Renal cortex interstitium (tissue), 11 donors: ENCODE data around the gene CDK4. TPM values are rescaled to one million over a fixed set of nuclear protein-coding genes. Genes with fewer than 3 reads are reported as not detected.
"Not testable (repeated sequence)": the region's sequence is repeated elsewhere in the genome, so short reads cannot be mapped to it uniquely, and the experiment has no call there.

Experiments used
- DNase-seq, 11 donors: peaks; one replicate each; pipeline ENCODE4 v3.0.0-alpha.2; 2013; ENCODE audit warnings: low read depth in 9 of 11, low spot score in 4 of 11; ENCODE audit errors: extremely low read depth in 1 of 11
- polyA plus RNA-seq, 3 donors: library from polyadenylated mRNA; unstranded; fragments of 120-200 nt; gene quantifications; one replicate each; pipeline ENCODE4 v1.2.1, GENCODE V29; 2013; ENCODE audit not compliant: insufficient read length in 3 of 3

CDK4 gene
- polyA plus RNA-seq, 3 donors, result 218 to 260 (median 221) TPM

DNA sequence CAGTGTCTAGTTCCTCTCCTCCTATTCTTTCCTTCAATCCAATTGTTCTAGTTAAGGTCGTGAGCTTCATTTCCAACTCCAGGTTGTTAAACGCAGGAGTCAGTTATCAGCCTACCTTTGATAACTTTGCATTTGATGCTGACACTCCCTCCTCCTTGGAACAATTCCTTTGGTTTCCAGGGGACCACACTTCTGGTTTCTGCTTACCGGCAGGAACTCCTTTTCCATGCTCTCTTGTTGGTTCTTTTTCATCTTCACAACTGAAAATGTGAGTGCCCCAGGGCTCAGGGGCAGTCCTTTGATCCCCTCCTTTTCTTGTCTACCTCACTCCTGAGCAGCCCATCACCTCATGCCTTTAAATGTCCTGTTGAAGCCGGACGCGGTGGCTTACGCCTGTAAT, 25.3 kb upstream of the CDK4 start:
- no peak for DNase-seq

DNA sequence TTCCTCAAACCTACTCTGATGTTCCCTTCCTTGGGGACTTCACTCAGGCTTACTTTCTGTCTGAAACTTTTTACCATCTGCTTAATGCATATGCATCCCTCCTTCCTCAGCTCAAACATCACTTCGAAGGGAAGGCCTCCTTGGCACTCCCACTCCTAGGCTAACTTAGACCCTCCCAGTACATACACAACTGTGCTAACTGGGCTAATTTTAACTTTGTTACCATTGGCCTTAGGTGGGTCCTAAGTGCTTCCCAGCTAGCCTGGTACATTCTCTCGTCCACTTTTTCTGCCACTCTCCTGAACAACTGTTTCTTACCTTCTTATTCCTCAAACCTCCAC, 24.1 kb upstream of the CDK4 start:
- no peak for DNase-seq

DNA sequence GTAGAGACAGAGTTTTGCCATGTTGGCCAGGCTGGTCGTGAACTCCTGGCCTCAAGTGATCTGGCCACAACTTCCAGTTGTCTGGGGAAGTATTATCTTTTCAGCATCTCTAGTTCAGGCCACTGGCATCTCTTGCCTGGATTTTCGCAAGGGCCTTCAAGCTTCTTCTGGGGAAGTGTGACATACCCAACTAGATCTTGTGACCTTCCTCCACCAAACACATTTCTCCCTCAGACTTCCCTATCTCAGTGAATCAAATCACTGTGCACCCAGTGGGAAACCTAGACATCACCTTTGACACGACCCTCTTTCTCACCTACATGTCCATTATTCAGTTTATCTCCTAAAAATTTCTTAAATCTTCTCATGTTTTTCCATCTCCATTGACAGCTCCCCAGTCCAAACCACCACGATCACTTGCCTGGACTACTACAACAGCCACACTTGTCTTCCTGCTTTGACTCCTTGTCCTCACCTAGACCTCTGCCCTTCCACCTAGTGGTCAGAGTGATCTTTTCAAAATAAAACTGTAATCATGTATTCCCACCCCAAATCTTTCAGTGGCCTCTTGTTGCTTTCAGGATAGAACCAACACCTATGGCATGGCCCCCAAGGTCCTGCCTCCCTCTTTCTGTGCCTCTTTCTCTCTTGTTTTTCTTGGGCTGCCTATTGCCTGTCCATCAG, 23.6 kb upstream of the CDK4 start:
- no peak for DNase-seq

DNA sequence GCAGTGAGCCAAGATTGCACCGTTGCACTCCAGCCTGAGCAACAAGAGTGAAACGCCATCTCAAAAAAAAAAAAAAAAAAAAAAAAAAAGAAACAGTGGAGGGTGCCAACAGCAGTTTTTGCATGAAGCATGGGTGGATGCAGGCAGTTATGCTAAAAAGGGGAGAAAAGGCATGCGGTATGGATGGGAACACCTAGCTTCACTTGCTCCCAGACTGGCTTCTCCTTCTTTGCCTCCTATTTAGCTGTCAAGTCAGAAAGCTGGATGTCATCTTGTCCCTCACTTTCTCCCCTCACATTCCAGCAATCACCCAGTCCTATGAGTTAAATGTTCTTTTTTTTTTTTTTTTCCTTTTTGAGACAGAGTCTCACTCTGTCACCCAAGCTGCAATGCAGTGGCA, 22.9 kb upstream of the CDK4 start:
- no peak for DNase-seq

DNA sequence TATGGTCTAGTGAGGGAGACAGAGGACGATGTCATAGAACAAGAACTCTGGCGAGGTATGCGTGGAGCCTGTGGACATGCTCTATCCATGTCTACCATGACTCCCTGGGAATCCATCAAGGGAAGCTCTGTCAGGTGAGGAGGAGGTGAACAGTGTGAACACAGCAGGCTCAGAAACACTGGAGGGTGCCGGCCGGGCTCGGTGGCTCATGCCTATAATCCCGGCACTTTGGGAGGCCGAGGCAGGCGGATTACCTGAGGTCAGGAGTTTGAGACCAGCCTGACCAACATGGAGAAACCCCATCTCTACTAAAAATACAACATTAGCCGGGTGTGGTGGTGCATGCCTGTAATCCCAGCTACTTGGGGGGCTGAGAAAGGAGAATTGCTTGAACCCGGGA, 22.5 kb upstream of the CDK4 start:
- DNase-seq, result not testable (repeated sequence)

DNA sequence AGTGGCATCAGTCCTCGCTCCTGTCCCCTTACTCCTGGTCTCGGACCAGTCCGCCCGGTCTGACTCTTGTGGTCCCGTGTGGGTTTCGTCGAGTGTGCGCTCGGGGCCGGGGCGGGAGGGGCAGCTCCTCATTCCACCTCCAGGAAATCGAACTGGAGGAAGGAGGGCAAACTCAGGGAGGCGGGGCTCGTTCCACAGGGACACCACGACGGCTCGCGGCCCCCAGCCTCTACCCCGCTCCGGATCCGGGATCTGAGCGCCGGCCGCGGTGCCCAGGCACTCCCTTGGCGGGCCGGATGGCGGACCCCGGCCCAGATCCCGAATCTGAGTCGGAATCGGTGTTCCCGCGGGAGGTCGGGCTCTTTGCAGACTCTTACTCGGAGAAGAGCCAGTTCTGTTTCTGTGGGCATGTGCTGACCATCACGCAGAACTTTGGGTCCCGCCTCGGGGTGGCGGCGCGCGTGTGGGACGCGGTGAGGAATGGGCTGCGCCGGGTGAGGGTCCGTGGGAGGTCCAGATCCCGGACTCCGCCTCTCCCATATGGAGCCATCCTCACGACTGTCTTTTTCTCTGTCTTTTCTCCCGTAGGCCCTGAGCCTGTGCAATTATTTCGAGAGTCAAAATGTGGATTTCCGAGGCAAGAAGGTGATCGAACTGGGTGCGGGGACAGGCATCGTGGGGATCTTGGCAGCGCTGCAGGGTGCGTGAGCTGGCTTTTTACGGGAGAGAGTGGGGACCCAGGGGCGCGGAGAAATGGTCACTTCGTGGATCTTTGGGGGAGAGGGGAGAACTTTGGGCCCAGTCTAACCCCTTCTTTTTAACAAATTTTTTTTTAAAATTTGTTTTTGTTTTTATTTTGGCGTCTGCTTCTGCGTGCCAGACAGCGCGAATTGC, 20.6 kb upstream of the CDK4 start, which contains the start of gene EEF1AKMT3:
EEF1AKMT3 (plus strand) TSS at position 186 of the 894 bp plus-strand sequence; CDS start at position 297, 111 bp downstream.
- DNase-seq, result peak in 1 of 11 donors; percentile 40

DNA sequence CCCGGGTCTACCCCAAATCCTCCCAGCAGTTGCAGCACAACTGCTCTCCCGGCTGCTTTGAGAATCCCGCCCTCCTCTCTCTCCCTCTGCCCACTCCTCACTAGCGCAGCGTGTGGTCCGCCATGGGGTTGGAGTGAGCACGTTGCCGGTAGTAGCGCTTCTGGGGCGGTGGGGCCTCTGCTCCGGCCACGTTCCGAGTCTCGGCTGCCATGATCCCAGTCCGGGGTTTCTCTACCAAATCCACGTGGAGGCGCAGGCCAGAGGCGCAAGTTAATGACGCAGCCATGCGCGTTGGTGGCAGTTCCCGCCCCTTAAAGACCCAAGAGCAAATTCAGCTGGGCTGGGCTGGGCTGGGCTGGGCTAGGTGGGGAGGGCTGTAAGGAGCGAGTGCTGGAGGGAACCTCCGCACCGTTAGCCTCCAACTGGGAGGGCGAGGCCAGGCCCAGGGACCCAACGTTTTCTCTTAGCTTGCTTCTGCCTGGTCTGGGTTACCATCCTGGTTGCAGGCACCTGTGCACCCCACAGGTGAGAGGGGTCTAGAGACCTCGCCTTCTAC, 19.8 kb upstream of the CDK4 start, which contains the start of gene METTL1:
METTL1 (minus strand) TSS at position 233 of the 556 bp plus-strand sequence; CDS start at position 211, 22 bp downstream.
- DNase-seq, result peak; percentile 91 to 97 (median 95)

DNA sequence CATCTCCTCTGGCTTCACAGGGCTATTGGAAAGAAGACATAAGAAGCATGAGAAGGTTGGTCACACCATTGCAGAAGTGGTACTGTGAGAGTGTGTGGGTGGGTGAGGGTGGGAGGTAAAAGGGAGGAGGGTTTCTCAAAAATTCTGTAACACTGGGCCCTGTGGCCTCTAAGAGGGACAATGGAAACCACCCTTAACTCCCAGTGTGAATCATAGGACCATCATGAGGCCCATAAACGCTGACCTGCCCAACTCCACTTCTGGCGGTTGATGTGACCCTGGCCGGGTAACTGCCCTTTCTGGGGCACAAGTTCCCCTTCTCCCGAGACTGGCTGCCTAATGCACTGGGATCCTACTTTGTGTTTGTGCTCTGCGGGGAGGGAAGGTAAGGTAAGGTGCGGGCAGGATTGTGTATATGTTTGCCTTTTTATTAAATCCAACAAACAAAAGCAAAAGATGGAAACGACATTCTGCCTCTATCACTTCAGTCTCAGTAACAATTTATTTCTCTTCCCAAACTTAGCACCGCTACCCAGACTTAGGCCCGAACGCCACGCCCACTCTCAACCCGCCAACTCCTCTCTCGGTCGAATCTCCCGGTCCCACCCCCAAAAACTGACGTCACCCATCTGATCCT, 19.2 kb upstream of the CDK4 start:
- DNase-seq, result peak in 8 of 11 donors; percentile 77 to 93 (median 88)

DNA sequence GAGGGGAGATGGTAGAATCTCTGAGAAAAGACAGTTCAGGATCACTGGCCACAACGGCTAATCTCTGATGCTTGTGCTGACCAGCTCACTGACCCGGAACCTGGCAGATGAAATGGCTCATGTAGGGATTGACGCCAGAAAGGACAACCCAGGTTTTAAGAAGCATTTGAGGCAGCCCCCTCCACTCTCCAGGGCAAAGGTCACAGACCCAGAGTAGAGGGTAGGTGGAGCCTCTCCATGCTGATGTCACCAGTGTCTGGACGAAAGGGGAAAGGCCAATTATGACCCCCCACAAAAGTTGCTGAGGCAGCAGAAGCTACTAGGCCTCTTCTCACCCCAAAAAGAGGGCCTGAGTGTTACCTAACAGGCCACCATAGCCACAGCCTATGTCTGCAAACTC, 18.6 kb upstream of the CDK4 start:
- no peak for DNase-seq

DNA sequence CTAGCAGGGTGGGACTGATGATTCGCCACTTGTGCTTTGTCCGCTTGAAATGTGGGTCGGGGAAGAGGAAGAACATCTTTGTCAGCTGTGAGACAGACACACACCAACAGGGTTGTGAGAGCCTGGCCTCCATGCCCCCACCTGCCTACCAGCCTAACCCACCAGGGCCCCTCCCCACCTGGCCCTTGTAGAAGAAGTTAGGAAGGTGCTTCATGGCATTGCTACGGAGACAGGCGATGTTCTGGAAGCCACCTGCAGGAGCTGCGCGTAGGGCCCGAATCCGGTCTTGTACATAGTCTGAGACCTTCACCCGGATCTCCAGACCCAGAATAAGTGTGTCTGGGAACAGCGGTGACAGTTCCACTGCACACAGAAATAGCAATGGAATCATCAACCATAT, 17.5 kb upstream of the CDK4 start:
- no peak for DNase-seq

DNA sequence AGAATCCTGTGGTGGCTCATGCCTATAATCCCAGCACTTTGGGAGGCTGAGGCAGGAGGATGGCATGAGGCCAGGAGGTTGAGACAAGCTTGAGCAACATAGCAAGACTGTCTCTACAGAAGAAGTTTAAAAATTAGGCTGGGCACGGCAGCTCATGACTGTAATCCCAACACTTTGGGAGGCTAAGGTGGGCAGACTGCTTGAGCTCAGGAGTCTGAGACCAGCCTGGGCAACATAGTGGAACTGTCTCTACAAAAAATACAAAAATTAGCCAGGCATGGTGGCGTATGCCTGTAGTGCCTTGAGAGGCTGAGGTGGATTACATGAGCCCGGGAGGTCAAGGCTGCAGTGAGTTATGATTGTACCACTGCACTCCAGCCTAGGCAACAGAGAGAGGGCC, 15.8 kb upstream of the CDK4 start:
- no peak for DNase-seq

DNA sequence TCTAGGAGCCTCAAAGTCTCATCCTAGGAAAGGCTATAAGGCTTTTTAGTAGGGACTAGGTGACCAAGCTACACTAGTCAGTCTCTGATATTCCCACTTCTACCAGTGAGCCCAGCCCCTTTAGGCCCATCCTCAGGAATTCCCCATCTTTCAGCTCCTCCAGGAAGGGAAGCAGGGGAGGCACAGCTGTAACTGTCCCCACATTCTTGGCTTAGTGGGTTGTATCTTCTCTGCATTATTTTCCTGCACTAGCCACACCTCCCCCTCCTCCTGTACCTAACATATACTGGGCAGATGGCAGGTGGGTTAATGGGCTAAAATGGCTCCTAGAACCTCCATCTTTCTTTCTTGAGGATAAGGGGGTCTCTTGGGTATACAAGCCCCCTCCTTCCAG, 15.2 kb upstream of the CDK4 start:
- no peak for DNase-seq

DNA sequence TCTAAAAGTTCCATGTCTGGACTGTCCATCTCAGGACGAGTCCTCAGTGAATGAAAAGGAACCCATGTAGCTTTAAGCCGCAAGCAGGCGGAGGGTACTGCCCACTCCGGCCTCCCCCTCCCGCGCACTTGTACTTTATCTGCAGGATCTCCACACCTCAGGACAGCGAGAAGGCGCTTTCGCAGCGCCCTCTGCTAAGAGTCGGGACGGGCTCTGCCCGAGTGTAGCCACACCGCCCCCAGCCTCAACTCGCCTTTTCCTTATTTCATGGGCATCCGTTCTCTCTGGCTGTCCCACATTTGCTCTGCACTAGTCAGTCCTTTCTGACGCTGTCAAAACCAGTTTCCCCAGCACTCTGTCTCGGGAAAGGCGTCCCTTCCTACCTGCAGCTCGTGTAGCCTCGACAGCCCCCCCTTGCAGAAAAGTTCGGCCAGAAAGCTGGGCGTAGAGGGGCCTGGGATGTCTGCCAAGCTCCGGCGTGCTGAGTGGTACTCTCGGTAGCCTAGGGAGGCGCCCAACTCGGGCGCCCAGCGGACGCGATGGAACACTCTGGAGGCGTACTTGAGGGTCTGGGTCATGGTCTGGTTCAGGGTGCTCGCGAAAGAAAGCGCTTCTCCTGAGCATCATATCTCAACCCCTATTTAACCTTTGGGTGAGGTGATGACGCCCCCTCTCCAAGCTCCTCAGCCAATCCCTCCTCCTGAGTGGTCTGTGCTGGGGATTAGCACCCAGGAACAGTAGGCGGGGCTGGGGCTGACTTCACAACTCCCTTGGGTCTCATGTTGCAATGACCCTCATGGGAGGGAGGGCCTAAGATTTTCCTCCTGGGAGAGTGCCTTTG, 14.6 kb upstream of the CDK4 start, which contains the start of gene CYP27B1:
CYP27B1 (minus strand) TSS at position 615 of the 841 bp plus-strand sequence; CDS start at position 578, 37 bp downstream.
- no peak for DNase-seq

DNA sequence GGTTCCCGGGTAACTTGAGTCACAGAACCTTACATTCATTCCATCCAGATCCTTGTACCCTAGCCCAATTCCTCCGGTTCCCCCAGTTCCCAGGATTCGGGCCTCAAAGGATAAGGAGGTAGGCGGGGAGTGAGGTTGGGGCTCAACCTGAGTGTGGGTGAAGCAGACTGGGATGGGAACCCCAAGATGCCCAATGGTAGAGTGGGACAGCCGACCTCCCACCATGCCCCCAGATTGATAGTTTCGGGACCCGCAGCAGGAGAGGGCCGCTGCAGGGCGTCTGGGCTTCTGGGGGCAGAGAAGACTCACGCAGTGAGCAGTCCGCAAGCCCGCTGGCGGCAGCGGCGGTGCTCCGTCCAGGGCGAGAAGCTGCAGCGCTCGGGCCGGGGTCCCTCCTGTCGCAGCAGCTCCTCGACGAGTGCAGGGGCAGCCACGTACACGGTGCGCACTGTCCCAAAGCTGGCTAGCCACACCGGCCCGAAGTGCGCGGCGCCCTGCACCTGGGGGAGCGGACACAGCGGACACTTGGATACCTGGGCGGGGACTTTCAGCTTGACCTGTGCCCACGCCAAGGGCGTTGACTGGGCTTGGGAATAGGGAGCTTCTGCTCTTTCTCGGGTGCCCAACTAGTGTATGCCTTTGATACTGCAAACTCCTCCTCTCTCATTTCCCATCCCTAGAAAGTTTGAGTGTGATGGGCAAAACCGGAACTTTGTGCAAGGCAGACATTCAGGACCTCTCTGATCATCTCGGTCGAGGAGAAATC, 13.8 kb upstream of the CDK4 start:
- no peak for DNase-seq

DNA sequence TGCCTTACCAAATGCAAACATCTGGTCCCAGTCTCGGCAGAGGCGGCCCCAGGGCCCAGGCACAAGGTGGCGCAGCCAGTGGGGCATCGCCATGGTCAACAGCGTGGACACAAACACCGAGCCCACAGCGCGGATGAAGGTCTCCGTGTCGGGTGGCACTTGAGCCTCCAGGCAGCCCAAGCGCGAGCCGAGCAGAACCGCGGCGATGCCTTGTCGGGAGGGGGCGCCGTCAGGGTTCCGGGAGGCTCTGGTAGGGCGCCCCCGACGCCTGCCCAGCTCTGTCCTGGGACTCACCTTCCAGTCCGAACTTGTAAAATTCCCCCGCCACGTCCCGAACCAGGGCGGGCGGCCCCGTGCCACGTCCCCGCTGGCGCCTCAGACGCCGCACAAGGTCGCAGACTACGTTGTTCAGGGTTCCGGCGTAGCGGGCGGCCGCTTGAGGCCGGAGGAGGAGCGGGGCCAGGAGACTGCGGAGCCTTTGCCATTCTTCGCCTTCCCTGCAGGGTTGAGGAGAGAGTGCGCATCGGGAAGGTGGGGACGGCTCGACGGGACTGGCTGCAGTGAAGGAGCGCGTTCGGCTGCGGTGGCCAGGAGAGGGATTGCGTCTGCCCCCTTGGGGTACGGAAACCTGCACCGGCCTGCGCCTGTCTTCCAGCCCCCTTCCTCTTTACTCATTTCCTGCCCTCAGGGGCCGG, 13.0 kb upstream of the CDK4 start:
- no peak for DNase-seq

DNA sequence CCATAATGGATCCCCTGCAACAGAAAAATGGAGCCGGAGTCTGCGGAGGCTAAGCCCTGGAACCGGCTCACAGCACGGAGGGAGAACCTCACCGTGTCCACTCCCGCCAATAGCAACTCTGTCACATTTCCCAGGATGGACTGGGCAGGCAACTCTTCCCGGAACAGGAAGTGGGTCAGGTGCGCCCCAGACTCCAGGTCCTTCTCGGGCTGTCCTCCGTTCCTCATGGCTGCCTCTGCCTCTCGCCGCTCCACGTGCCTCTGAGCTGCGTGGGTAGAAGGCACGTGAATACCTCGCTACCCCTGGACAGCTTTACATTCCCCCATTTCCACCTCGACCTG, 12.5 kb upstream of the CDK4 start:
- no peak for DNase-seq

DNA sequence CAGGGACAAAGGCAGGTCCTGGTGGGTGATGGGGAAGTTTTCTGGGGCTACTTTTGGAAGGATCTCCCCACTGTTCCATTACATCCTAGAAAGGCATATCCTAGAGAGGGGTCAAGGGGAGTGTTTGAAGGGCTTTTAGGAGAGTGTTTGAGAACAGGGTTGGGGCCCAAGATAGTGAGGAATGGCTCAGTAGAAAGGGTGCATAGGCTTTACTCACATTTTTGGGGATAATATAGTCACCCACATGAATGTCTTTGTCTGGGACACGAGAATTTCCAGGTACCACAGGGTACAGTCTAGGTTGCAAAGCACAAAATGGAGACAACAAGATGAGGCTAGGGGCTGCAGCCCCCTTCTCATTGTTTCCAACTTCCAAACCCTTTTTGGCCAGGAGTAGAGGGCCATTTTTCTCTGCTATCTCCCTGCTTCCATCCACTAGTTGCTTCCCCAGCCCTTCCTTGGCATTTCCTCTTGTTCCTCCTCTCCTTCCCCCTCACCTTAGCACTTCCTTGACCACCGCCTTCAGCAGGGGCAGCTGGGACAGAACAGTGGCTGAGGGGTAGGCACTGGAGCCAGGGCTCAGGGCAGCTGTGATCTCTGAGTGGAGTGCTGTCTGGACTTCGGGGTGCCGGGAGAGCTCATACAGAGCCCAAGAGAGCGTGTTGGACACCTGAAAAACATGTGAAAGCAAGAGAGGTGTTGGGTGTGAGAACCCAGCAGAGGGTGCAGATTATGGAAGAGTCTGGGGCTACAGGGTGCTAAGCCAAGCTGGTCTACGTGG, 12.0 kb upstream of the CDK4 start:
- DNase-seq, result no peak
